DND-41 (cell line): ENCODE data around the gene MMP14.

Experiments
- EZH2 ChIP-seq: IDR thresholded peaks from 3 replicates; pipeline ENCODE4 v1.6.1; 2012; ENCODE audit warnings: borderline replicate concordance, low read depth, mild to moderate bottlenecking, moderate library complexity, low read length, inconsistent platforms; ENCODE audit not compliant: severe bottlenecking
- TF ChIP-seq, protein P1 (sequence below): IDR thresholded peaks from 2 replicates; pipeline ENCODE4 v1.5.1; 2012; ENCODE audit warnings: borderline replicate concordance, low read length, moderate library complexity, mild to moderate bottlenecking; ENCODE audit not compliant: poor library complexity, severe bottlenecking; ENCODE audit errors: extremely low read depth

DNA sequence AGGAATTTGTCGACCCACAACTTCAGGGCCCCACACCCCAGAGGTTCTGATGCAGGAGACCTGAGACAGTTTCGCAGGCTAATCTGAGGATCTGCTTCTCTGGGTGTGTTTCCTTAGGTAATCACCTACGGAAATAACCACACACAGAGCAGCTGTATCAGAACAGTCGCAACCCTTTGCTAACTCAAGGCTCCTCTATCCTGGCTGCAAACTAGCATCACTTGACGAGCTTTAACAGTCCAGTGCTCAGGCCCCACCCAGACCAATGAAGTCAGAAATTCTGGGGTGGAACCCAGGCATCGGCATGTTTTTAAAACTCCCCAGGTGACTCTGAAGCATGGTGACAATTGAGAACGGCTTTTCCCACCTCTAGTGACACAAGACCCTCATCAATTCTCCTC, 41.8 kb upstream of the MMP14 start:
- TF ChIP-seq, protein P1, sequence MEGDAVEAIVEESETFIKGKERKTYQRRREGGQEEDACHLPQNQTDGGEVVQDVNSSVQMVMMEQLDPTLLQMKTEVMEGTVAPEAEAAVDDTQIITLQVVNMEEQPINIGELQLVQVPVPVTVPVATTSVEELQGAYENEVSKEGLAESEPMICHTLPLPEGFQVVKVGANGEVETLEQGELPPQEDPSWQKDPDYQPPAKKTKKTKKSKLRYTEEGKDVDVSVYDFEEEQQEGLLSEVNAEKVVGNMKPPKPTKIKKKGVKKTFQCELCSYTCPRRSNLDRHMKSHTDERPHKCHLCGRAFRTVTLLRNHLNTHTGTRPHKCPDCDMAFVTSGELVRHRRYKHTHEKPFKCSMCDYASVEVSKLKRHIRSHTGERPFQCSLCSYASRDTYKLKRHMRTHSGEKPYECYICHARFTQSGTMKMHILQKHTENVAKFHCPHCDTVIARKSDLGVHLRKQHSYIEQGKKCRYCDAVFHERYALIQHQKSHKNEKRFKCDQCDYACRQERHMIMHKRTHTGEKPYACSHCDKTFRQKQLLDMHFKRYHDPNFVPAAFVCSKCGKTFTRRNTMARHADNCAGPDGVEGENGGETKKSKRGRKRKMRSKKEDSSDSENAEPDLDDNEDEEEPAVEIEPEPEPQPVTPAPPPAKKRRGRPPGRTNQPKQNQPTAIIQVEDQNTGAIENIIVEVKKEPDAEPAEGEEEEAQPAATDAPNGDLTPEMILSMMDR: no peak
- no peak for TF ChIP-seq EZH2
